ENCODE measurements around the gene NOCT. TPM values are rescaled to one million over a fixed set of nuclear protein-coding genes. Genes with fewer than 3 reads are reported as not detected.
"Not testable (repeated sequence)": the region's sequence is repeated elsewhere in the genome, so short reads cannot be mapped to it uniquely, and the experiment has no call there.

The NOCT gene
- polyA plus RNA-seq, 1 donor (not counting 4 experiments of a cell fraction or from before 2014, with no cell fraction given): 12.6 TPM

GRCh38 chr4:139054791-139055505 lies 39.4 kb downstream of the NOCT start:
- TF ChIP-seq EZH2 (IDR thresholded peaks at IDR 0.05; ENCODE audit: low read length) (no peak), CTCF (optimal IDR thresholded peaks at IDR 0.05 in 1 of 3, IDR thresholded peaks at IDR 0.05 in 1 of 3, conservative IDR thresholded peaks at IDR 0.05 in 1 of 3; ENCODE audit: extremely low read depth in 1 of 3, insufficient read depth in 2 of 3, low read length in 3 of 3) (no peak)
- Histone ChIP-seq H3K27ac (ENCODE audit: control insufficient read depth, insufficient read depth, low read length) (no peak overlapping the region), H3K4me1 (ENCODE audit: control insufficient read depth, extremely low read depth, insufficient read depth, low read length) (peaks cover 7% of the 10 kb centered on the region), H3K36me3 (ENCODE audit: control insufficient read depth in 2 of 2, extremely low read depth in 1 of 2, insufficient read depth in 2 of 2, low read length in 2 of 2) (peaks cover 5 to 13% of the 10 kb centered on the region in 2 experiments), H3K9me3 (ENCODE audit: control insufficient read depth, low read depth, low read length) (no peaks in the 10 kb centered on the region), H3K27me3 (ENCODE audit: control insufficient read depth, extremely low read depth, insufficient read depth, low read length) (no peaks in the 10 kb centered on the region), H4K20me1 (ENCODE audit: control insufficient read depth, extremely low read depth, insufficient read depth, low read length) (no peaks in the 10 kb centered on the region), H3K4me2 (ENCODE audit: control insufficient read depth, extremely low read depth, insufficient read depth, low read depth, low read length) (no peak overlapping the region), H3K9ac (ENCODE audit: control insufficient read depth, extremely low read depth, insufficient read depth, low read length) (no peak overlapping the region), H3K4me3 (ENCODE audit: control insufficient read depth in 2 of 3, extremely low read depth in 1 of 3, insufficient read depth in 2 of 3, low read depth in 1 of 3, low read length in 3 of 3) (no peak overlapping the region), H3K9me1 (ENCODE audit: control insufficient read depth, extremely low read depth, insufficient read depth, low read length) (no peaks in the 10 kb centered on the region), H3K79me2 (ENCODE audit: control insufficient read depth, insufficient read depth, low read length) (no peaks in the 10 kb centered on the region), H2AFZ (ENCODE audit: control insufficient read depth, low read length) (no peak overlapping the region)
- FAIRE-seq (no peak), DNase-seq (ENCODE audit: low read depth, low spot score) (no peak)
- dilution Hi-C loops (cut with MboI; ENCODE audit: extremely low pct_ligation_motif_present, low sequenced_read_pairs): no loop called here

GRCh38 chr4:139059026-139059425 lies 43.4 kb downstream of the NOCT start:
- H3K4me1 ChIP-seq (ENCODE audit: control insufficient read depth, extremely low read depth, insufficient read depth, low read length); dilution Hi-C loops (cut with MboI; ENCODE audit: extremely low pct_ligation_motif_present, low sequenced_read_pairs); H2AFZ ChIP-seq (ENCODE audit: control insufficient read depth, low read length); H3K27me3 ChIP-seq (ENCODE audit: control insufficient read depth, extremely low read depth, insufficient read depth, low read length); H3K4me3 ChIP-seq (ENCODE audit: control insufficient read depth in 2 of 3, extremely low read depth in 1 of 3, insufficient read depth in 2 of 3, low read depth in 1 of 3, low read length in 3 of 3); H3K9me3 ChIP-seq (ENCODE audit: control insufficient read depth, low read depth, low read length); H3K9me1 ChIP-seq (ENCODE audit: control insufficient read depth, extremely low read depth, insufficient read depth, low read length); H3K9ac ChIP-seq (ENCODE audit: control insufficient read depth, extremely low read depth, insufficient read depth, low read length); H3K4me2 ChIP-seq (ENCODE audit: control insufficient read depth, extremely low read depth, insufficient read depth, low read depth, low read length); H3K27ac ChIP-seq (ENCODE audit: control insufficient read depth, insufficient read depth, low read length); H4K20me1 ChIP-seq (ENCODE audit: control insufficient read depth, extremely low read depth, insufficient read depth, low read length); FAIRE-seq; H3K79me2 ChIP-seq (ENCODE audit: control insufficient read depth, insufficient read depth, low read length); DNase-seq (ENCODE audit: low read depth, low spot score): not testable (repeated sequence)
- peaks cover 8 to 13% of the 10 kb centered on the region in 2 experiments for H3K36me3 ChIP-seq (ENCODE audit: control insufficient read depth in 2 of 2, extremely low read depth in 1 of 2, insufficient read depth in 2 of 2, low read length in 2 of 2)

GRCh38 chr4:139060591-139060990 lies 45.0 kb downstream of the NOCT start:
- H3K4me1 ChIP-seq (ENCODE audit: control insufficient read depth, extremely low read depth, insufficient read depth, low read length): no peaks in the 10 kb centered on the region
- H3K4me2 ChIP-seq (ENCODE audit: control insufficient read depth, extremely low read depth, insufficient read depth, low read depth, low read length): no peak overlapping the region
- peaks cover 6 to 11% of the 10 kb centered on the region in 2 experiments for H3K36me3 ChIP-seq (ENCODE audit: control insufficient read depth in 2 of 2, extremely low read depth in 1 of 2, insufficient read depth in 2 of 2, low read length in 2 of 2)
- no peaks in the 10 kb centered on the region for H3K79me2 ChIP-seq (ENCODE audit: control insufficient read depth, insufficient read depth, low read length)
- no peaks in the 10 kb centered on the region for H3K27me3 ChIP-seq (ENCODE audit: control insufficient read depth, extremely low read depth, insufficient read depth, low read length)
- no peak overlapping the region for H3K27ac ChIP-seq (ENCODE audit: control insufficient read depth, insufficient read depth, low read length)
- no peaks in the 10 kb centered on the region for H3K9me3 ChIP-seq (ENCODE audit: control insufficient read depth, low read depth, low read length)
- H3K4me3 ChIP-seq (ENCODE audit: control insufficient read depth in 2 of 3, extremely low read depth in 1 of 3, insufficient read depth in 2 of 3, low read depth in 1 of 3, low read length in 3 of 3): no peak overlapping the region
- dilution Hi-C loops (cut with MboI; ENCODE audit: extremely low pct_ligation_motif_present, low sequenced_read_pairs): no loop called here
- no peaks in the 10 kb centered on the region for H4K20me1 ChIP-seq (ENCODE audit: control insufficient read depth, extremely low read depth, insufficient read depth, low read length)
- no peak for FAIRE-seq
- TF ChIP-seq EZH2 (IDR thresholded peaks at IDR 0.05; ENCODE audit: low read length) (no peak), CTCF (optimal IDR thresholded peaks at IDR 0.05 in 1 of 3, IDR thresholded peaks at IDR 0.05 in 1 of 3, conservative IDR thresholded peaks at IDR 0.05 in 1 of 3; ENCODE audit: extremely low read depth in 1 of 3, insufficient read depth in 2 of 3, low read length in 3 of 3) (no peak)
- H3K9ac ChIP-seq (ENCODE audit: control insufficient read depth, extremely low read depth, insufficient read depth, low read length): no peak overlapping the region
- H2AFZ ChIP-seq (ENCODE audit: control insufficient read depth, low read length): no peak overlapping the region
- no peaks in the 10 kb centered on the region for H3K9me1 ChIP-seq (ENCODE audit: control insufficient read depth, extremely low read depth, insufficient read depth, low read length)
- DNase-seq (ENCODE audit: low read depth, low spot score): no peak

All from keratinocyte (primary cell).